ENCODE measurements around the gene PALD1.

GRCh38 chr10:70442332-70442988 is 36.1 kb upstream of the PALD1 start:
- TF ChIP-seq CTCF (IDR thresholded peaks at IDR 0.05) = no peak
- TF ChIP-seq POLR2A (IDR thresholded peaks at IDR 0.05) = no peak

Measured in thyroid gland (tissue), 4 donors.